Islet of Langerhans (tissue), 1 donor: Measurements from ENCODE around the gene ALPK1.
"Not testable (repeated sequence)": the region's sequence is repeated elsewhere in the genome, so short reads cannot be mapped to it uniquely, and the experiment has no call there.

Experiments used
- FAIRE-seq: peaks from one replicate; lab custom pipeline; 2011; peaks lifted over from hg19 to GRCh38; lab: Jason Lieb, UNC

Gene ALPK1

GRCh38 chr4:112453321-112453720, 156.2 kb downstream of the ALPK1 start:
- no peak for FAIRE-seq

- no peak for FAIRE-seq
Observed at GRCh38 chr4:112472318-112472717, 175.1 kb downstream of the ALPK1 start.

GRCh38 chr4:112473985-112474384, 176.8 kb downstream of the ALPK1 start:
- no peak for FAIRE-seq

GRCh38 chr4:112485930-112486329, 188.8 kb downstream of the ALPK1 start:
- FAIRE-seq = no peak

GRCh38 chr4:112490808-112491207, 193.6 kb downstream of the ALPK1 start:
- not testable (repeated sequence) for FAIRE-seq
